Pons (tissue), 1 donor: ENCODE measurements around the gene TMEM255B.
"Not testable (repeated sequence)": the region's sequence is repeated elsewhere in the genome, so short reads cannot be mapped to it uniquely, and the experiment has no call there.

Experiments
- DNase-seq: peaks from one replicate; pipeline ENCODE4 v3.0.0-alpha.2; 2016; ENCODE audit warnings: low spot score

The TMEM255B gene

GRCh38 chr13:113758651-113759524 is at the start of gene TMEM255B:
Gene TMEM255B (plus strand): TSS chr13:113759226. CDS start chr13:113759270, 44 bp downstream.
- DNase-seq, result peak; percentile 64

- DNase-seq, result no peak
Observed at GRCh38 chr13:113722921-113723320, 36.1 kb upstream of the TMEM255B start.

GRCh38 chr13:113723410-113724015 is 35.5 kb upstream of the TMEM255B start:
- no peak for DNase-seq

- DNase-seq, result no peak
Observed at GRCh38 chr13:113724016-113724758, 34.8 kb upstream of the TMEM255B start.

- peak; percentile 61 for DNase-seq
Observed at GRCh38 chr13:113724780-113725315, 34.2 kb upstream of the TMEM255B start.

- not testable (repeated sequence) for DNase-seq
Observed at GRCh38 chr13:113725329-113726105, 33.5 kb upstream of the TMEM255B start.

GRCh38 chr13:113726106-113726821 is 32.8 kb upstream of the TMEM255B start:
- DNase-seq, result peak; percentile 41

GRCh38 chr13:113726961-113727411 is 32.0 kb upstream of the TMEM255B start:
- DNase-seq, result peak; percentile 10

GRCh38 chr13:113728571-113729054 is 30.4 kb upstream of the TMEM255B start:
- DNase-seq, result no peak

- no peak for DNase-seq
Observed at GRCh38 chr13:113729187-113730019, 29.6 kb upstream of the TMEM255B start.

- no peak for DNase-seq
Observed at GRCh38 chr13:113730258-113730691, 28.8 kb upstream of the TMEM255B start.

GRCh38 chr13:113730831-113731191 is 28.2 kb upstream of the TMEM255B start:
- DNase-seq, result no peak

- DNase-seq, result no peak
Observed at GRCh38 chr13:113731192-113732175, 27.5 kb upstream of the TMEM255B start.

GRCh38 chr13:113732176-113732960 is 26.7 kb upstream of the TMEM255B start:
- peak; percentile 31 for DNase-seq

- no peak for DNase-seq
Observed at GRCh38 chr13:113732961-113733950, 25.8 kb upstream of the TMEM255B start.

- no peak for DNase-seq
Observed at GRCh38 chr13:113734099-113734825, 24.8 kb upstream of the TMEM255B start.
